GM18526 (cell line): ENCODE data around the gene UBXN6.

Experiments used
- POLR2A ChIP-seq: IDR thresholded peaks from 3 replicates; pipeline ENCODE4 v1.6.1; 2011; ENCODE audit not compliant: insufficient read length; ENCODE audit errors: extremely low read depth

UBXN6 gene

DNA sequence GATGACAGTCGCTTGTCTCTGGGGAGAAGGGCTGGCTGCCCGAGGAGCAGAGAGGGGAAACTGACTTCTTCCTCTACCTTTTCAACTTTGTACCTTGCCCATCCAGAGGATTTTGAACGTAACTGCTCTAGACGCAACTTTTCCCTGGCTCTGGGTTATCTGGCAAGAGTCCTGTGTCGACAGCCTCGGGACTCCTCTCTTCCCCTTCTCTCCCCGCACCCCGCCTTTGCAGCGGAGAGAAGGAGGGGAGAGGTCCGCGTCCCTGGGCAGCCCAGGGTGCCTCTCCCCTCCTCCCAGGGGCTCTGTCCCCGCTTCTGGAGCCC, 57.8 kb downstream of the UBXN6 start:
- no peak for TF ChIP-seq POLR2A

DNA sequence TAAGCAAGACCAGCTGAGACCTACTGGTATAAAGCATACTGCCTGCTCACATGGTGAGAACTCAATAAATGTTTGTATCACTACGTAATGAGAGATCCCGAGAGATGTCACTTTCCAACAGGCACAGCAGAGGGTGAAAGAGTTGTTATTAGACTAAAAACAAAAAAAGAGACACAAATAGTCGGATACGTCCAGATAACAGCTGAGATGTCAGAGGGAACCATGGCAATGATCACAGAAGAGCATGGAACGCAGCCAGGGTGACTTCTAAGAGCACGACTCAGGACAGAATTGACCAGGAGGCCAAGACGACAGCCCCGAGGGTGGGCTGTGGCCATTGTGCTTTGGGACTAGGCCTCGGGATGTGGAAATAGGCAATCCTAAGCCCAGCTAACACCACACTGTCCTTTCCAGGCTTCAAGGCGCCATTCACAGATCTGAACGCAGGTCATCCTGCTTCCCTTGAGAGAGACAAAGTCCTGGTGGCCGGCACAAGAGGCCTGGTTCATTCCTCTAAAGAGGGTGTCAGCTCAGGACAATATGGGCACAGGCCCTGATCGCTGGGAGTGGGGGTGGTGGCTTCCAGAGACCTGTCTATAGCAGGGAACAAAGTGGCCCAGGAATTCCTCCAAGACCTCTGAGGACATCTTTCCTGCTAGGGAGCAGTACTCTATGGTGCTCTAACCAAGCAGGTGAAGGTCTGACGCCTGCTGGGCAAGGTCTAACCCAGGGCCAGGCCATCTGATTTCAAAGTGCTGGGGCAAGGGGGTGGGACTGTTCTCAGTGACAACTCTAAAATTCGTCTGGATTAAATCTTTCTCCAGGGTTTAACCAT, 60.4 kb downstream of the UBXN6 start:
- no peak for TF ChIP-seq POLR2A
